Stimulated activated CD4-positive, alpha-beta T cell treated with anti-CD3 and anti-CD28 coated beads, Interleukin-1b, Interleukin-23, amount 100 ng/mL, for 1 hour (primary cell): ENCODE data around the gene RNASE1.
"Not testable (repeated sequence)": the region's sequence is repeated elsewhere in the genome, so short reads cannot be mapped to it uniquely, and the experiment has no call there.

ENCODE experiments used
- DNase-seq, 2 donors: peaks; one replicate each; pipeline ENCODE4 v3.0.0-alpha.2; 2020; ENCODE audit warnings: low read depth in 2 of 2

RNASE1 gene

DNA sequence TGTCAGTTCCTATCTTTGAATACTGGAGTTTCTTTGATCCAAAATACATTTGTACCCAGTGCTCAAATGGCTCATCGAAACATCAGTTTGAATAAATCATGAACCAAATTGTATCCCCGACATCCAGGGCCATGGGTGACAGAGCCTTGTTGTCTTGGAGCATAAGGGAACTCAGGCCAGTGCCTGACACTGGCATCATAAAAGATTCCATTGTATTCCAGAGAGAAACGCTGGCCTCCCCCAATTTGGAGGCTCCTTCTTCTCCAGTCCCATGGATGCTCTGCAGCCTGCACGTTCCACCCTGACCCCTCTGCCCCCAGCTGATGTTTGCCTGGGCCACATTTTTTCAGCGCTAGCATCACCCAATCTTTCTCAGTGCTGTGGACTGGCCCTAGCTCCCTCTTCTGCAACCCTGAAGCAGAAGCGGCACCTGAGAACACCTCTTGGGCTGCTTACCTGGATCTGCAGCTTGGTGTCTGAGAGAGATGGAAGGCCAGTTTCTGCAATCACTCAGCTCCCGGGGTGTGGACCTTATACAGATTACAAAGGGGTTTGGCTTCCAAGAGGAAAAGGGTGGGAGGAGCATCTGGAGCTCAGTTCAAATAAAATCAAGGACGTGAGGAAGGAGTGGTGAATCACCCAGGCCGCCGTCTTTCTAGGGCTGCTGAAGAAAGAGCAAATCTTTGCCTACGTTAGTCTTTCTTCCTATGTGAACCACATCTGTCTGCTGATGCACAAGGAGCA is at the start of gene RNASE1:
RNASE1 (minus strand) TSS at position 504 of the 744 bp plus-strand sequence. CDS start 776 bp downstream, outside the sequence.
- no peak for DNase-seq

- DNase-seq, result no peak
Observed at GRCh38 chr14:20848955-20849570, 46.4 kb upstream of the RNASE1 start.

DNA sequence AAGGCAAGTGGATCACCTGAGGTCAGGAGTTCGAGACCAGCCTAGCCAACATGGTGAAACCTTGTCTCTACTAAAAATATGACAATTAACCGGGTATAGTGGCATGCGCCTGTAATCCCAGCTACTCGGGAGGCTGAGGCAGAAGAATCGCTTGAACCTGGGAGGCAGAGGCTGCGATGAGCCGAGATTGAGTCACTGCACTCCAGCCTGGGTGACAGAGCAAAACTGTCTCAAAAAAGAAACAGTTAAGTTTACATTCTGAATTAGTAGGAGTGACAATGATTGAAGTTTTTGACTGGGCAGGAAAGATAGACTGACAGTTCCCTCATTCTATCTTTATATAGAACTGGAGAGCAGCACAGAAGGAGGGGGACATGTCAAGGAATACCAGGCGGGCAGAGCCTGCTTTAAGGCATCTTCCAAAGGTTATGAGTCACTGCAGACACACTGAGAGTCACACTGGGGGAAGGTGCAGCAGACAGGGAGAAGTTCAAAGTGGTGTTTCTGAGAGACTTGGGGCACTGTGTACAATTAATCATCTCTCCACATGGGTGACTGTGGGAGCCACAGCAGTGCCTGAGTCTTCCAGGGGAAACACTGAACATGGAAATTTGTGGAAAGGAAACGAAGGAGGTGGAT is 45.8 kb upstream of the RNASE1 start:
- no peak for DNase-seq

DNA sequence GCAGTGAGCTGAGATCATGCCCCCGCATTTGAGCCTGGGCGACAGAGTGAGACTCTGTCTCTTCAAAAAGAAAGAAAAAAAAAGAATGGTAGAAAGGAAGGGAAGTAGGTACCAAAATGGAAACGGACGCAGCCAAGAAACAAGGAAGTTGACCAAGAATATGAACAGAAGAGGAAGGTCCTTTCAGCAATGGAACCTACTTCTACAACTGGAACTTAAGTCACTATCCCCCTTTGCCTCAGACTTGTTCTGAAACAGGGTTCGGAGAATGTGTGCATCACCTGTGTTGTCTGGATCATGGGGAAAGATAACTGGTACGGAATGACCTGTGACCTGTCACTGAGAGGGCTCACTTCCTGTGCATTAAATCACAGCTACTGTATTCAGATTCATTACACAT is 43.9 kb upstream of the RNASE1 start:
- no peak for DNase-seq

GRCh38 chr14:20841096-20841495 is 38.5 kb upstream of the RNASE1 start:
- no peak for DNase-seq

- no peak for DNase-seq
Observed at GRCh38 chr14:20837831-20838230, 35.2 kb upstream of the RNASE1 start.

GRCh38 chr14:20836668-20837338 is 34.2 kb upstream of the RNASE1 start:
- no peak for DNase-seq

- DNase-seq, result no peak
Observed at GRCh38 chr14:20834899-20835298, 32.3 kb upstream of the RNASE1 start.

GRCh38 chr14:20830831-20831230 is 28.2 kb upstream of the RNASE1 start:
- DNase-seq, result no peak

DNA sequence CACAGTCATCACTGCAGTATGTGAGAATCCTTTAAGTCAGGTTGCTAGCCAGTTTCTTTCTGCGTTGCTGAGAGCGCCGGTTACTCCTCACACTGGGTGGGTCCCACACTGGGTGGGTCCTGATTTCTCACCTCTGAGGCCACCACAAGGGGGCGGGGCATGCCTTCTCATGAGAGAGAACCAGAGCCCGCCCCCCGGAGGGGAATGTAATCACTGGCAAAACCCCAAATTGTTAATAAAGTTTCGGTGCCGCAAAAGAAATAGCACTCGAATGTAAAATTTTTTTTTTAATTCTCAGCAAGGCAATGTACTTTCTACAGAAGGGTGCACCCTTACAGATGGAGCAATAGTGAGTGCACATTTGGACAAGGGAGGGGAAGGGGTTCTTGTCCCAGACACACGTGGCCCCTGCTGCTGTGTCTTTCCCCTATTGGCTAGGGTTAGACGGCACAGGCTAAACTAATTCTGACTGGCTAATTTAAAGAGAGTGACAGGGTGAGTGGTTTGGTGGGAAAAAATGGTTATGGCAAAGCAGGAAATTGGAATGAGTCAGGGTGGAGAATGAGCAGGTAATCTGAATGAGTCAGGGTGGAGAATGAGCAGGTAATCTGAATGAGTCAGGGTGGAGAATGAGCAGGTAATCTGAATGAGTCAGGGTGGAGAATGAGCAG is 25.5 kb upstream of the RNASE1 start:
- DNase-seq, result not testable (repeated sequence)

DNA sequence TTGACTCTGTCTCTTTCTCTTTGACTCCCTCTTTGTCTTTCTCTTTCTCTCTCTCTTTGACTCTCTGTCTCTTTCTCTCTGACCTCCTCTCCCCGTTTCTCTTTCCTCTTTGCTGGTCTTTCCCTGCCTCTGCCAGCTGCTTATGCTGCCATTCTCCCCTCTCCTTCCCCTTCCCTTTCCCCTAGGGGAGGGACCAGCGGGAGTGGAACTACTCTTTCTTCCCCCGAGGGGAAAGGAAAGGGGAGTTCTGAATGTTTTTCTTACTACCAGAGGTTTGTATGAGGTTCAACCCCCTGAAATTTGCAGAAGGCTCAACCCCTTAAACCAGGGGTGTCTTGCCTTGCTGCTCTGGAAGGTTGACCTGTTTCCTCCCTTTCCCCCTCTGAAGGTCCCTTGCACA is 24.7 kb upstream of the RNASE1 start:
- DNase-seq, result no peak

DNA sequence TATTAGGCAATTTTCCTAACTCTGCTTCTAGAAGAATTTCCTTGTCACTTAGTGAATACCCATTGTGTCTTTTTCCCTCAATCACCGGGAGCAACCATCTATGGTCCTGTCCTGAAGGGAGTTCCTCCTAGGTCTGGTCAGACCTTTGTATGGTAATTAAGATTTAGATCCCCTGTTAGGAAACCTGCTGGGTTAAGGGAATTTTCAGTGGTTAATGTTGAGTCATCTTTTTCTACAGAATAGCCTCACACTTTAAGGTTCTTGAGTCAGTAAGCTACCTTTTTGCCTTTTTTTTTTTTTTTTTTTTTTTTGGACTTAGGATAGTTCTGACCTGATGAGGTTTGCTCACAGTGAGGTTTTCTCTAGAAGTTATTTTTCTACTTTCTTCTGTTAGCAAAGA is 24.0 kb upstream of the RNASE1 start:
- DNase-seq, result not testable (repeated sequence)

DNA sequence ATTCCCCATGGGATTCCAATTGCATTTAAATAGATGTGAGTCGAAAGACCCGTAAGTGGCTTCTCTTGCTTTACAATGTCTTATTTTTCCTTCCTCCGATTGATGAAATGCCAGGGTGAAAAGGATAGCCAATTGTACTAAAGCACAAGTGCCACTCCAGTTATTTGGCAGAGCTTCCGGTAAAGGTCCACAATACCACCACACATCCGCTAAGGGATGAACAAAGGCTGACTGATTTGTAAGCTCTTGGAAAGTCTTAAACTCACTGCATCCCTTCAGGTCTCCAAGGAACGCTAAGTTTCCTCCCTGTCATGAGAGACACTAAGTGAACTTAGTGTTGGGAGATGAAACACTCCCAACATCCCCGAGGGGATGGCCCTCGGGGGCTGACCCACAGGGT is 21.2 kb upstream of the RNASE1 start:
- DNase-seq, result no peak

DNA sequence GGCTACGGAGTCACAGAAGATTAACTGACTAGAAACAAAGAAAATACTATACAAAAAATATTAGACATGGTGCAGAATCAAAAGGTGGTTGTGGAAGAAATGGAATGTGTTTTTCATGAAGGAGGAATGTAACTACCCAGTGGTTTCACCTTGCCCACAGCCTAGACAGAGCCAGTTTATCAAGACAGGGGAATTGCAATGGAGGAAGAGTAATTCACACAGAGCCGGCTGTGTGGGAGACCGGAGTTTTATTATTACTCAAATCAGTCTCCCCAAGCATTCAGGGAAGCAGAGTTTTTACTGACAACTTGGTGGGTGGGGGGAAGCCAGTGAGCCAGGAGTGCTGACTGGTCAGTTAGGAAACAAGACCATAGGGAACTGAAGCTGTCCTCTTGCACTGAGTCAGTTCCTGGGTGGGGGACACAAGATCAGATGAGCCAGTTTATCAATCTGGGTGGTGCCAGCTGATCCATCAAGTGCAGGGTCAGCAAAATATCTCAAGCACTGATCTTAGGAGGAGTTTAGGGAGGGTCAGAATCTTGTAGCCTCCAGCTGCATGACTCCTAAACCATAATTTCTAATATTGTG is 19.0 kb upstream of the RNASE1 start:
- not testable (repeated sequence) for DNase-seq

DNA sequence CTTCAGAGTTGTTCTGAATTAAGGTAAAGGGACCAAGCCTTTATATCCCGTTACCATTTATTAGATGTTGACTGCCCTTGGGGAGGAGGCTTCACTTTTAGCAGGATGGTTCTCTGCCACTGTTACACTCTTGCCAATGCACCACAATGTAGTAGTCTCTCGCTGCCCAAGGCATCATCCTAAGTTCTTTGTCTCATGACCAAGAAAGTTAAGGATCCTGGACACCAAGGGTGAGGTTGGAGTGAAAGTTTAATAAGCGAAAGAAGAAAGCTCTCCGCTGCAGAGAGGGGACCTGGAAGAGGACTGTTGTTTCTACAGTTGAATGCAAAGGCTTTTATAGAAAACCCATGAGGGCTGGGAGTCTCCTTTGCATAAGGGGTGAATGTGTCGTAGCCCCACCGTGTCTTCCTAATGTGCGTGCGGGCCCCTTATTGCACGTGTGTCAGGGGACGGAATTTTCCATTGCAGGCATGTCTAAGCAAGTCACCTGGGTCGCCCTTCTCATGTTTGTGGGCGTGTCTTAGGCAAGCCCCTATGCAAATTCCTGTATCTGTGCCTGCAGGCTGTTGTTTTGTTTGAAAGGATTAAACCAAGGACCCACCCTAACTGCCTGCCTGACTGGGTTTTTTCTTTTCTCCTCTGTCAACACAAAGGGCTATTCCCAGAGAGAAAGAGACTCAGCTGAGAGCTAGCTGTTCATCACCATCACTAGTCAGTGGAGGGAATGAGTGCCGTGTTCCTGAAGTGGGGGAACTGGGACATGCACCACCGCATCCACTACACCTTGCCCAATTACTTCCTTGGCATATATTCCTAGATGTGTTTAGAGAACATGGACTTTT is 17.6 kb upstream of the RNASE1 start:
- DNase-seq, result no peak

- DNase-seq, result no peak
Observed at GRCh38 chr14:20818861-20819260, 16.2 kb upstream of the RNASE1 start.

DNA sequence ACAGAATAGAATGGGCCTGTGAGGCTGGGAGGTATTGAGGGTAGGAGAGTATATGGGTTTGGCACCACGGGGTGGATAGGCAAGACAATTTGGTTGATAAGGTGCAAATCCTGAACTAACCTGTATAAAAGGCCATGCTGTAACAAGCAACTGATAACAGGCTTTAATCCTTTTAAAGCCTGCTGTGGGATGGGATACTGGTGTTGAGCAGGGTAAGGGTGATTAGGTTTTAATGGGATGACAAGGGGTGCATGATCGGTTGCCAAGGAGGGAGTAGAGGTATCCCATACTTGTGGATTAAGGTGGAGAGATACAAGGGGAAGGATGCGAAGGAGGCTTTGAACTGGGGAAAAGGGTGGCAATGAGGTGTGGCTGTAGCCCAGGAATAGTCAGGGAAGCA is 13.3 kb upstream of the RNASE1 start:
- not testable (repeated sequence) for DNase-seq

- no peak for DNase-seq
Observed at GRCh38 chr14:20811986-20812975, 9.6 kb upstream of the RNASE1 start.

DNA sequence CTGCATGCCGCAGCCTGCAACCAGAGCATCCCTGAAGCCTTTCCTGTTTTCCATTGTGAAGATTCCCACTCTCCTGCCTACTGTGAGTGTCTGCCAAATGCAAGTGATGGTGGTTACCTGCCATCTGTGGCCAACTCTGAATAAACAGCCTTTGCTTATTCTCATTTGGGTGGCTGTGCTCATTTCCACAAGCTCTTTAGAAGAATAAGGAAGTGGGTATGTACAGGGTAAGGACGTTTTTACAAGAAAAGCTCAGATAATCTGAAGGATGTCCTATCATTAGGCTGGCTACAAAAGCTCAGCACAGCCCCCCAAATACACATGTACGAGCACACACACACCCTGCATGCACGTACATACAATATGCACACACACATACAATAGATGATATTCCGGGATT is 7.3 kb upstream of the RNASE1 start:
- no peak for DNase-seq

- DNase-seq, result no peak
Observed at GRCh38 chr14:20808162-20808483, 5.5 kb upstream of the RNASE1 start.
